H9 (cell line): ENCODE data around the gene DENND1A. TPM values are rescaled to one million over a fixed set of nuclear protein-coding genes. Genes with fewer than 3 reads are reported as not detected.

Experiments
- DNase-seq: peaks from one replicate; pipeline ENCODE4 v3.0.0-alpha.2; 2017
- H2AFZ ChIP-seq: one replicate; pipeline ENCODE4 v1.6.1; 2013; ENCODE audit warnings: mild to moderate bottlenecking, low read length, control low read depth, moderate library complexity
- H2AK5ac ChIP-seq: 2 replicates; pipeline ENCODE4 v1.6.1; 2013; ENCODE audit warnings: low read length, control low read depth, mixed read lengths; ENCODE audit not compliant: insufficient read length
- H2BK120ac ChIP-seq: one replicate; pipeline ENCODE4 v1.6.1; 2013; ENCODE audit warnings: low read depth, mild to moderate bottlenecking, low read length, control low read depth, inconsistent platforms; ENCODE audit not compliant: poor library complexity, severe bottlenecking
- H2BK12ac ChIP-seq: 2 replicates; pipeline ENCODE4 v1.6.1; 2013; ENCODE audit warnings: low read length, control low read depth, mixed read lengths, low read depth; ENCODE audit not compliant: insufficient read length
- H2BK15ac ChIP-seq: 2 replicates; pipeline ENCODE4 v1.6.1; 2013; ENCODE audit warnings: low read depth, low read length, control low read depth
- H2BK20ac ChIP-seq: one replicate; pipeline ENCODE4 v1.6.1; 2013; ENCODE audit warnings: low read depth, mild to moderate bottlenecking, low read length, control low read depth, inconsistent platforms; ENCODE audit not compliant: poor library complexity, severe bottlenecking
- H2BK5ac ChIP-seq: 2 replicates; pipeline ENCODE4 v1.6.1; 2013; ENCODE audit warnings: low read length, control low read depth, mixed read lengths; ENCODE audit not compliant: insufficient read length
- H3K14ac ChIP-seq: 2 replicates; pipeline ENCODE4 v1.6.1; 2013; ENCODE audit warnings: low read length, control low read depth; ENCODE audit not compliant: insufficient read depth
- H3K18ac ChIP-seq: 2 replicates; pipeline ENCODE4 v1.6.1; 2013; ENCODE audit warnings: low read depth, mild to moderate bottlenecking, mixed read lengths, low read length, control low read depth; ENCODE audit not compliant: insufficient read length
- H3K23ac ChIP-seq: 2 replicates; pipeline ENCODE4 v1.6.1; 2013; ENCODE audit warnings: low read length, control low read depth, mixed read lengths, low read depth; ENCODE audit not compliant: insufficient read length
- H3K23me2 ChIP-seq: 2 replicates; pipeline ENCODE4 v1.6.1; 2013; ENCODE audit warnings: low read depth, mild to moderate bottlenecking, mixed read lengths, low read length, control low read depth; ENCODE audit not compliant: insufficient read length, poor library complexity, severe bottlenecking
- H3K27ac ChIP-seq: 2 replicates; pipeline ENCODE4 v1.5.1; 2013; ENCODE audit warnings: low read length, control low read depth, mixed read lengths, low read depth; ENCODE audit not compliant: insufficient read length
- H3K27me3 ChIP-seq: 2 replicates; pipeline ENCODE4 v1.6.1; 2013; ENCODE audit warnings: low read length, control low read depth, inconsistent platforms; ENCODE audit not compliant: insufficient read depth
- H3K4ac ChIP-seq: 2 replicates; pipeline ENCODE4 v1.6.1; 2013; ENCODE audit warnings: low read depth, mild to moderate bottlenecking, control low read depth, inconsistent platforms, low read length, moderate library complexity
- H3K4me1 ChIP-seq: 2 replicates; pipeline ENCODE4 v1.6.1; 2013; ENCODE audit warnings: low read length, control low read depth, inconsistent platforms; ENCODE audit not compliant: insufficient read depth
- H3K4me2 ChIP-seq: 2 replicates; pipeline ENCODE4 v1.6.1; 2013; ENCODE audit warnings: low read length, control low read depth, mixed read lengths; ENCODE audit not compliant: insufficient read length, insufficient read depth
- H3K56ac ChIP-seq: 2 replicates; pipeline ENCODE4 v1.6.1; 2013; ENCODE audit warnings: low read depth, mild to moderate bottlenecking, mixed read lengths, low read length, control low read depth; ENCODE audit not compliant: insufficient read length
- H3K79me1 ChIP-seq: 2 replicates; pipeline ENCODE4 v1.6.1; 2013; ENCODE audit warnings: low read depth, mild to moderate bottlenecking, moderate library complexity, low read length, control low read depth, inconsistent platforms; ENCODE audit not compliant: insufficient read depth, poor library complexity, severe bottlenecking
- H3K79me2 ChIP-seq: 2 replicates; pipeline ENCODE4 v1.6.1; 2013; ENCODE audit warnings: low read length, control low read depth, inconsistent platforms; ENCODE audit not compliant: insufficient read depth
- H3K9ac ChIP-seq: 2 replicates; pipeline ENCODE4 v1.6.1; 2013; ENCODE audit warnings: low read length, control low read depth, mixed read lengths; ENCODE audit not compliant: insufficient read length; ENCODE audit errors: extremely low read depth
- H3K9me3 ChIP-seq: one replicate; pipeline ENCODE4 v1.6.1; 2013; ENCODE audit warnings: low read depth, low read length, inconsistent platforms; ENCODE audit not compliant: control insufficient read depth
- H3T11ph ChIP-seq: one replicate; pipeline ENCODE4 v1.6.1; 2013; ENCODE audit warnings: mild to moderate bottlenecking, low read length, control low read depth, inconsistent platforms
- H4K20me1 ChIP-seq: one replicate; pipeline ENCODE4 v1.6.1; 2013; ENCODE audit not compliant: control insufficient read depth, insufficient read length, insufficient read depth
- H4K5ac ChIP-seq: 2 replicates; pipeline ENCODE4 v1.6.1; 2013; ENCODE audit warnings: low read depth, mild to moderate bottlenecking, mixed read lengths, low read length, control low read depth; ENCODE audit not compliant: insufficient read length
- H4K8ac ChIP-seq: replicated peaks from 2 replicates; pipeline ENCODE4 v1.6.1; 2013; ENCODE audit warnings: low read length, control low read depth, mixed read lengths, low read depth; ENCODE audit not compliant: insufficient read length
- H4K91ac ChIP-seq: 2 replicates; pipeline ENCODE4 v1.6.1; 2013; ENCODE audit warnings: low read depth, mild to moderate bottlenecking, moderate library complexity, mixed read lengths, low read length, control low read depth; ENCODE audit not compliant: insufficient read length
- H3K27ac Mint-ChIP-seq, 3 experiments: 2 replicates in 2 of 3; 3 replicates in 1 of 3; pipeline ENCODE4 v1.8.0; 2020 to 2021; ENCODE audit warnings: mixed read lengths in 3 of 3, mild to moderate bottlenecking in 1 of 3, moderate library complexity in 1 of 3
- H3K27me3 Mint-ChIP-seq: 2 replicates; pipeline ENCODE4 v1.8.0; 2021; ENCODE audit warnings: low read depth, mild to moderate bottlenecking, moderate library complexity, mixed read lengths
- H3K36me3 Mint-ChIP-seq, 3 experiments: 2 replicates in 2 of 3; 3 replicates in 1 of 3; pipeline ENCODE4 v1.8.0; 2020 to 2021; ENCODE audit warnings: low read depth in 3 of 3, mixed read lengths in 3 of 3; ENCODE audit not compliant: insufficient read depth in 1 of 3
- H3K4me1 Mint-ChIP-seq, 2 experiments: 2 replicates each; pipeline ENCODE4 v1.8.0; 2020; ENCODE audit warnings: mixed read lengths in 2 of 2
- H3K4me3 Mint-ChIP-seq, 2 experiments: 2 replicates in 1 of 2; 3 replicates in 1 of 2; pipeline ENCODE4 v1.8.0; 2020 to 2021; ENCODE audit warnings: mild to moderate bottlenecking in 2 of 2, mixed read lengths in 2 of 2, moderate library complexity in 1 of 2
- H3K9me3 Mint-ChIP-seq, 2 experiments: 2 replicates in 1 of 2; 3 replicates in 1 of 2; pipeline ENCODE4 v1.8.0; 2020; ENCODE audit warnings: mild to moderate bottlenecking in 2 of 2, mixed read lengths in 2 of 2, moderate library complexity in 1 of 2
- WGBS: extraction: QIAGEN DNeasy Blood & Tissue Kit; methylation state at CpG from one replicate; pipeline ENCODE4 v1.1.7; 2013; ENCODE audit warnings: missing lambda C conversion rate, low lambda C conversion rate, mixed read lengths; ENCODE audit not compliant: insufficient read length; ENCODE audit errors: extremely low coverage; 5-methylcytosine and 5-hydroxymethylcytosine counted together
- total RNA-seq: library from RNA; stranded (reverse); gene quantifications from 2 replicates; pipeline ENCODE4 v1.2.1, GENCODE V29; 2021
- TF ChIP-seq, protein P1 (sequence below): fragments of 200-600 bp; sonication (generic); conservative IDR thresholded peaks from 3 replicates; pipeline ENCODE4 v1.8.0; 2021; ENCODE audit warnings: antibody characterized with exemption, mild to moderate bottlenecking

Gene DENND1A
- total RNA-seq, 1 experiment from 2014 or later: 20.4 TPM

DNA sequence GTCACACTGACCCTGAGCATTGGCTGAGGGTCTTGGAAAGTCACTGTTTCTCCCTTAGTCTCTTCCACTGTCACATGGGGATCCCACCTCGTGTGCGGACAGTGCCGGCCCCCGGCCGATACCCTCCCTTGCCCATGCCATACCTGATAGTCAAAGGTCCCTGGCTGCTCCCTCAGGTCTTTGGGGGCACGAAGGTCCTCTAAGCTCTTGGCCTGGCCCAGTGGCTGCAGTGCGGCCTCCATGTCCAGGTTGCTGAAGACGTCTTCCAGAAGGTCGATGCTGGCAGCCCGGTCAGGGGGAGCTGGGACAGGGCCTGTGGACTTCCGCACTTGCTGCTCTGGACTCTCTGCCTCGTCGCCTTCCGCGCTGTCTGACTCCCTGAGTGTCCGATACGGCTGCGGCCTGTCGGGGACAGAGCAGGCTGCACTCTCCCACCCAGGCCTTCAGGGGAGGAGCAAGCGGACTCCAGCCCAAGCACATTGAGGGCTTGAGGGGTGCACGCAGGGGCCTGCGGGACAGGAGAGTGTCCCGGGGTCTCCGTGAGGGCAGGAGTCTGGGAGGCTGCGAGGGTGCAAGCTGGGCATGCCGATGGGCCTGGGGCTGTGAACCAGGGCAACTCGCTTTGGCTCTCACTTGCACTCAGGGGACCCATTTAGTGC, 546.3 kb downstream of the DENND1A start:
- Histone ChIP-seq H4K91ac (no peak overlapping the region), H2BK20ac (no peak overlapping the region), H3K23me2 (no peaks in the 10 kb centered on the region), H3K79me1 (no peaks in the 10 kb centered on the region), H3K56ac (no peak overlapping the region), H3K27ac (no peak overlapping the region), H3K9me3 (no peaks in the 10 kb centered on the region), H3K18ac (no peak overlapping the region), H2BK5ac (no peak overlapping the region), H3K9ac (no peak overlapping the region), H2BK15ac (no peak overlapping the region), H3T11ph (no peak overlapping the region), H2BK12ac (no peak overlapping the region), H3K4me1 (no peaks in the 10 kb centered on the region), H3K27me3 (no peaks in the 10 kb centered on the region), H3K4me2 (no peak overlapping the region), H2BK120ac (no peak overlapping the region), H2AK5ac (no peak overlapping the region), H2AFZ (no peak overlapping the region), H3K79me2 (no peaks in the 10 kb centered on the region), H4K8ac (no peak overlapping the region), H3K4ac (no peak overlapping the region), H3K23ac (no peak overlapping the region), H4K20me1 (no peaks in the 10 kb centered on the region), H3K14ac (no peak overlapping the region), H4K5ac (no peak overlapping the region)
- WGBS: no CpG with 5 or more reads among the region's 27 CpGs
- Mint-ChIP-seq H3K36me3 (peaks cover 0 to 3% (median 2%) of the 10 kb centered on the region in 3 experiments; a peak in 2 of 7 replicates), H3K9me3 (no peaks in the 10 kb centered on the region), H3K4me1 (peaks cover 2 to 6% of the 10 kb centered on the region in 2 experiments; a peak in 1 of 4 replicates), H3K4me3 (no peak overlapping the region), H3K27ac (no peak overlapping the region; a peak in 1 of 7 replicates), H3K27me3 (no peaks in the 10 kb centered on the region; the same call in 1 of the 2 replicates)
- no peak for DNase-seq
- TF ChIP-seq, protein P1, sequence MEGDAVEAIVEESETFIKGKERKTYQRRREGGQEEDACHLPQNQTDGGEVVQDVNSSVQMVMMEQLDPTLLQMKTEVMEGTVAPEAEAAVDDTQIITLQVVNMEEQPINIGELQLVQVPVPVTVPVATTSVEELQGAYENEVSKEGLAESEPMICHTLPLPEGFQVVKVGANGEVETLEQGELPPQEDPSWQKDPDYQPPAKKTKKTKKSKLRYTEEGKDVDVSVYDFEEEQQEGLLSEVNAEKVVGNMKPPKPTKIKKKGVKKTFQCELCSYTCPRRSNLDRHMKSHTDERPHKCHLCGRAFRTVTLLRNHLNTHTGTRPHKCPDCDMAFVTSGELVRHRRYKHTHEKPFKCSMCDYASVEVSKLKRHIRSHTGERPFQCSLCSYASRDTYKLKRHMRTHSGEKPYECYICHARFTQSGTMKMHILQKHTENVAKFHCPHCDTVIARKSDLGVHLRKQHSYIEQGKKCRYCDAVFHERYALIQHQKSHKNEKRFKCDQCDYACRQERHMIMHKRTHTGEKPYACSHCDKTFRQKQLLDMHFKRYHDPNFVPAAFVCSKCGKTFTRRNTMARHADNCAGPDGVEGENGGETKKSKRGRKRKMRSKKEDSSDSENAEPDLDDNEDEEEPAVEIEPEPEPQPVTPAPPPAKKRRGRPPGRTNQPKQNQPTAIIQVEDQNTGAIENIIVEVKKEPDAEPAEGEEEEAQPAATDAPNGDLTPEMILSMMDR: no peak
